CMK (cell line): Measurements from ENCODE around the gene C5orf15.

ENCODE experiments used
- DNase-seq: peaks from one replicate; pipeline ENCODE4 v3.0.0-alpha.2; 2010; ENCODE audit warnings: low read depth

The C5orf15 gene

GRCh38 chr5:133921979-133922378 is 46.4 kb downstream of the C5orf15 start:
- DNase-seq = no peak

GRCh38 chr5:133921069-133921468 is 47.4 kb downstream of the C5orf15 start:
- no peak for DNase-seq

GRCh38 chr5:133919148-133920136 is 49.0 kb downstream of the C5orf15 start:
- DNase-seq = no peak

GRCh38 chr5:133918731-133919130 is 49.7 kb downstream of the C5orf15 start:
- no peak for DNase-seq

- DNase-seq = no peak
These were observed 50.1 kb downstream of the C5orf15 start for GRCh38 chr5:133918316-133918715.

- no peak for DNase-seq
These were observed 50.6 kb downstream of the C5orf15 start for GRCh38 chr5:133917785-133918184.

GRCh38 chr5:133916914-133917313 is 51.5 kb downstream of the C5orf15 start:
- DNase-seq = no peak

- no peak for DNase-seq
These were observed 51.9 kb downstream of the C5orf15 start for GRCh38 chr5:133916479-133916878.

- no peak for DNase-seq
These were observed 54.0 kb downstream of the C5orf15 start for GRCh38 chr5:133914434-133914833.

GRCh38 chr5:133913413-133914155 is 54.8 kb downstream of the C5orf15 start:
- DNase-seq = no peak

- DNase-seq = no peak
These were observed 55.5 kb downstream of the C5orf15 start for GRCh38 chr5:133912951-133913350.

- no peak for DNase-seq
These were observed 57.9 kb downstream of the C5orf15 start for GRCh38 chr5:133910571-133910970.

GRCh38 chr5:133909603-133910002 is 58.8 kb downstream of the C5orf15 start:
- no peak for DNase-seq

- no peak for DNase-seq
These were observed 61.4 kb downstream of the C5orf15 start for GRCh38 chr5:133907075-133907474.

GRCh38 chr5:133906303-133906702 is 62.1 kb downstream of the C5orf15 start:
- DNase-seq = no peak
